ENCODE results near the gene PKDREJ.

Gene PKDREJ

DNA sequence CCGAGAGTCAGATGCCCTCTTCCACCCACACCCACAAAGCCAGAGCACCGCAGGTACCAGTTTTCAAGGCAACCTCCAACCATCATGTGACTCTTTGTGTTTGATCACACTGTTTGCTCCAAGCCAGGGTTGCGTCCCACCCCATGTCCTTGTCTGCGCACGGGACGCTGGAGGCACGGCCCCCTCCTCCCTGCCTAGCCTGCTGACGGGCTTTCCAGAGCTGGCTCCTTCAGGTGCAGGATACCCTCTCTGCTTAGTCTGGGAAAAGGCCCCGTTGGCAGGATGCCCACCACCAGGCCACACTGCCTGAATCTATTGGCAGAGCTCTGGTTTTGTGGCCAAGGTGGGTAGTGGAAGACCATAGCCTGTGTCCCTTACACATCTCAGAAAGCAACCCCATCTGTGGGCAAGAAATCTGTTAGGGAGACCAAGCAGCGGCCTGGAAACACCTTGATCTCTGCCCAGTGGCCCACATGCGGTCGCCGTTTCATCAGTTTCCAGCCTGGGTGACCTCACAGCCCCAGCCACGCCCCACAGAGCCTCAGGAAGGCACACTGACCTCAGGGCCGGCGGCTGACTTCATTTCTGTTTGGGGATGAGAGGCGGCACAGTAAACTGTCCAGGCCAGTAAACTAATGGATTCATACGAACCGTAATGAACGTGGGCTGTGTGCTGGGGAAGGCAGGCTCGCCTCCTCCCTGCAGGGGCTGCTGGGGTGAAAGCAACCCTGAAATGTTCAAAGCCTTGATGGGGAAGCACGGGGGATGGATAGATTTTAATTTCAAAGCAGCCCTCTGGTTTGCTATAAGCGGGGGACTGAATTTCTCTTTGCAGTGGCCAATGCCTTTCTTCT lies 38.9 kb downstream of the PKDREJ start:
- DNase-seq = no peak
- no peaks in the 10 kb centered on the region for H4K20me1 ChIP-seq (ENCODE audit: insufficient read depth, low read length)
- H3K27ac ChIP-seq (ENCODE audit: low read length) = no peak overlapping the region

DNA sequence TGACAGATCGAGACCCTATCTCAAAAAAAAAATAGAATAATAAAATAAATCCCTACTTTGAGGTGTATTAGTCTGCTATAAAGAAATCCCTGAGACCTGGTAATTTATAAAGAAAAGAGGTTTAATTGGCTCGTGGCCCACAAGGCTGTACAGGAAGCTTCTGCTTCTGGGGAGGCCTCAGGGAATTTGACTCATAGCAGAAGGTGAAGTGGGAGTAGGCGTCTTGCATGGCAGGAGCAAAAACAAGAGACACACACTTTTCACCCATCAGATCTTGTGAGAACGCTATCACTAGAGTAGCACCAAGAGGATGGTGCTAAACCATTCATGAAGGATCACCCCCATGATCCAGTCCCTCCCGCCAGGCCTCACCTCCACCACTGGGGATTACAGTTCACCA lies 42.2 kb downstream of the PKDREJ start:
- Histone ChIP-seq H4K20me1 (ENCODE audit: insufficient read depth, low read length) (no peaks in the 10 kb centered on the region), H3K79me2 (ENCODE audit: low read length) (no peaks in the 10 kb centered on the region), H3F3A (ENCODE audit: insufficient read depth, low read length) (peaks cover 12% of the 10 kb centered on the region), H3K27me3 (replicated peaks; ENCODE audit: insufficient read depth, low read length) (no peaks in the 10 kb centered on the region), H3K9ac (ENCODE audit: low read length) (no peak overlapping the region), H3K4me2 (ENCODE audit: low read depth, low read length) (no peak overlapping the region), H3K9me2 (replicated peaks; ENCODE audit: insufficient read depth, low read length) (no peaks in the 10 kb centered on the region), H2AFZ (ENCODE audit: low read length) (no peak overlapping the region), H3K36me3 (replicated peaks; ENCODE audit: insufficient read depth, low read length) (no peaks in the 10 kb centered on the region), H3K4me1 (ENCODE audit: low read length) (peaks cover 13% of the 10 kb centered on the region), H3K27ac (ENCODE audit: low read length) (no peak overlapping the region), H3K9me3 (replicated peaks; ENCODE audit: insufficient read depth, low read length) (no peaks in the 10 kb centered on the region), H3K4me3 (ENCODE audit: low read length) (no peak overlapping the region)
- DNase-seq = no peak
- TF ChIP-seq, protein P1, sequence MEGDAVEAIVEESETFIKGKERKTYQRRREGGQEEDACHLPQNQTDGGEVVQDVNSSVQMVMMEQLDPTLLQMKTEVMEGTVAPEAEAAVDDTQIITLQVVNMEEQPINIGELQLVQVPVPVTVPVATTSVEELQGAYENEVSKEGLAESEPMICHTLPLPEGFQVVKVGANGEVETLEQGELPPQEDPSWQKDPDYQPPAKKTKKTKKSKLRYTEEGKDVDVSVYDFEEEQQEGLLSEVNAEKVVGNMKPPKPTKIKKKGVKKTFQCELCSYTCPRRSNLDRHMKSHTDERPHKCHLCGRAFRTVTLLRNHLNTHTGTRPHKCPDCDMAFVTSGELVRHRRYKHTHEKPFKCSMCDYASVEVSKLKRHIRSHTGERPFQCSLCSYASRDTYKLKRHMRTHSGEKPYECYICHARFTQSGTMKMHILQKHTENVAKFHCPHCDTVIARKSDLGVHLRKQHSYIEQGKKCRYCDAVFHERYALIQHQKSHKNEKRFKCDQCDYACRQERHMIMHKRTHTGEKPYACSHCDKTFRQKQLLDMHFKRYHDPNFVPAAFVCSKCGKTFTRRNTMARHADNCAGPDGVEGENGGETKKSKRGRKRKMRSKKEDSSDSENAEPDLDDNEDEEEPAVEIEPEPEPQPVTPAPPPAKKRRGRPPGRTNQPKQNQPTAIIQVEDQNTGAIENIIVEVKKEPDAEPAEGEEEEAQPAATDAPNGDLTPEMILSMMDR (IDR thresholded peaks at IDR 0.05; ENCODE audit: low read length) = no peak
- TF ChIP-seq EZH2 (optimal IDR thresholded peaks at IDR 0.05; ENCODE audit: low read depth, low read length) = no peak
- no peak for TF ChIP-seq EZH2phosphoT487 (IDR thresholded peaks at IDR 0.05; ENCODE audit: low read length)

More for the DNA sequence above, 38.9 kb downstream of the PKDREJ start:
- TF ChIP-seq EZH2phosphoT487 (IDR thresholded peaks at IDR 0.05; ENCODE audit: low read length) = no peak
- TF ChIP-seq, protein P1 (IDR thresholded peaks at IDR 0.05; ENCODE audit: low read length) = no peak
- no peak for TF ChIP-seq EZH2 (optimal IDR thresholded peaks at IDR 0.05; ENCODE audit: low read depth, low read length)
- Histone ChIP-seq H3K27me3 (replicated peaks; ENCODE audit: insufficient read depth, low read length) (no peaks in the 10 kb centered on the region), H3K4me3 (ENCODE audit: low read length) (no peak overlapping the region), H2AFZ (ENCODE audit: low read length) (no peak overlapping the region), H3K9me3 (replicated peaks; ENCODE audit: insufficient read depth, low read length) (no peaks in the 10 kb centered on the region), H3K9ac (ENCODE audit: low read length) (no peak overlapping the region), H3F3A (ENCODE audit: insufficient read depth, low read length) (peaks cover 8% of the 10 kb centered on the region), H3K9me2 (replicated peaks; ENCODE audit: insufficient read depth, low read length) (no peaks in the 10 kb centered on the region), H3K4me1 (ENCODE audit: low read length) (peaks cover 10% of the 10 kb centered on the region), H3K4me2 (ENCODE audit: low read depth, low read length) (no peak overlapping the region), H3K79me2 (ENCODE audit: low read length) (no peaks in the 10 kb centered on the region), H3K36me3 (replicated peaks; ENCODE audit: insufficient read depth, low read length) (no peaks in the 10 kb centered on the region)

DNA sequence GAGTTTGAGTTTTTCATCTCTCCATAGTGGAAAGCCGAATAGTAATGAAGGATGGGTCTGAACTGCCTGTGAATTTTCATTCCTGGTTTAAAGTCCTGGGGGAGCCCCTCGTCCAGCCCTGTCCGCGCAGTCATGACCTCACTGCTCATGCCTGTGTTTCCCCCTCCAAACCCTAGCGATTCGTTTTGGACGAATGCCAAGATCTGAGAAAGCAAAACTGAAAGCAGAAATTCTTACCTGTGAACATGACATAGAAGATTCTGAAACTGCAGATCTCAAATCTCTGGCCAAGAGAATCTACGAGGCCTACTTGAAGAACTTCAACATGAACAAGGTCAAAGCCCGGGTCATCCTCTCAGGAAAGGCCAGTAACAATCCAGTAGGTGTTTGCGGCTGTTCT lies 43.5 kb downstream of the PKDREJ start:
- Histone ChIP-seq H3K27ac (ENCODE audit: low read length) (peak overlapping the region; percentile 90), H3K79me2 (ENCODE audit: low read length) (no peaks in the 10 kb centered on the region), H3K4me3 (ENCODE audit: low read length) (peak overlapping the region; percentile 43), H3K9me2 (replicated peaks; ENCODE audit: insufficient read depth, low read length) (no peaks in the 10 kb centered on the region), H3K4me1 (ENCODE audit: low read length) (peaks cover 13% of the 10 kb centered on the region), H2AFZ (ENCODE audit: low read length) (peak overlapping the region; percentile 76), H3K27me3 (replicated peaks; ENCODE audit: insufficient read depth, low read length) (no peaks in the 10 kb centered on the region), H3F3A (ENCODE audit: insufficient read depth, low read length) (peaks cover 12% of the 10 kb centered on the region), H4K20me1 (ENCODE audit: insufficient read depth, low read length) (no peaks in the 10 kb centered on the region), H3K4me2 (ENCODE audit: low read depth, low read length) (peak overlapping the region; percentile 69), H3K9me3 (replicated peaks; ENCODE audit: insufficient read depth, low read length) (no peaks in the 10 kb centered on the region), H3K36me3 (replicated peaks; ENCODE audit: insufficient read depth, low read length) (no peaks in the 10 kb centered on the region), H3K9ac (ENCODE audit: low read length) (peak overlapping the region; percentile 38)
- DNase-seq = peak; percentile 93
- TF ChIP-seq EZH2phosphoT487 (IDR thresholded peaks at IDR 0.05; ENCODE audit: low read length) (no peak), EZH2 (optimal IDR thresholded peaks at IDR 0.05; ENCODE audit: low read depth, low read length) (no peak)
- TF ChIP-seq, protein P1 (IDR thresholded peaks at IDR 0.05; ENCODE audit: low read length) = no peak

Data from MM.1S (cell line).